Smooth muscle cell (in vitro differentiated cells): ENCODE results near the gene SLC25A28. TPM values are rescaled to one million over a fixed set of nuclear protein-coding genes. Genes with fewer than 3 reads are reported as not detected.

Experiments
- DNase-seq: peaks from one replicate; lab custom pipeline; 2025; ENCODE audit not compliant: unreplicated experiment; lab: John Stamatoyannopoulos, UW
- H2AFZ ChIP-seq: fragments of 200-600 bp; sonication (generic); 2 replicates; pipeline ENCODE4 v1.6.0; 2016; ENCODE audit warnings: antibody characterized with exemption, low read depth, mild to moderate bottlenecking
- H3F3A ChIP-seq: fragments of 200-600 bp; sonication (generic); 2 replicates; pipeline ENCODE4 v1.6.0; 2017; ENCODE audit warnings: antibody characterized with exemption, low read depth
- H3K27ac ChIP-seq: fragments of 200-600 bp; sonication (generic); 2 replicates; pipeline ENCODE4 v1.5.1; 2016; ENCODE audit warnings: low read depth, mild to moderate bottlenecking
- H3K27me3 ChIP-seq: fragments of 200-600 bp; sonication (generic); 2 replicates; pipeline ENCODE4 v1.6.1; 2016; ENCODE audit warnings: low read depth, mild to moderate bottlenecking
- H3K36me3 ChIP-seq: fragments of 200-600 bp; sonication (generic); 2 replicates; pipeline ENCODE4 v1.5.1; 2016; ENCODE audit warnings: low read depth
- H3K4me1 ChIP-seq: fragments of 200-600 bp; sonication (generic); 2 replicates; pipeline ENCODE4 v1.5.1; 2016; ENCODE audit warnings: low read depth
- H3K4me2 ChIP-seq: fragments of 200-600 bp; sonication (generic); 2 replicates; pipeline ENCODE4 v1.6.0; 2016; ENCODE audit warnings: mild to moderate bottlenecking
- H3K4me3 ChIP-seq: fragments of 200-600 bp; sonication (generic); 2 replicates; pipeline ENCODE4 v1.5.1; 2016; ENCODE audit warnings: mild to moderate bottlenecking
- H3K79me2 ChIP-seq: fragments of 200-600 bp; sonication (generic); 2 replicates; pipeline ENCODE4 v1.6.0; 2016; ENCODE audit warnings: low read depth, mild to moderate bottlenecking
- H3K9ac ChIP-seq: fragments of 200-600 bp; sonication (generic); 2 replicates; pipeline ENCODE4 v1.6.0; 2016; ENCODE audit warnings: low read depth
- H3K9me3 ChIP-seq: fragments of 200-600 bp; sonication (generic); replicated peaks from 2 replicates; pipeline ENCODE4 v1.5.1; 2016; ENCODE audit warnings: low read depth
- H4K20me1 ChIP-seq: fragments of 200-600 bp; sonication (generic); 2 replicates; pipeline ENCODE4 v1.6.0; 2016; ENCODE audit warnings: low read depth
- WGBS: methylation state at CpG from one replicate; pipeline ENCODE4 v1.1.7; 2016; ENCODE audit warnings: low lambda C conversion rate; 5-methylcytosine and 5-hydroxymethylcytosine counted together
- polyA plus RNA-seq: library from polyadenylated mRNA; unstranded; fragments of >200 nt; fragmentation: Nextera tagmentation; extraction: Ambion mirVana; gene quantifications from 2 replicates; pipeline ENCODE4 v1.2.1, GENCODE V29; 2016
- total RNA-seq: library from RNA; depleted of rRNA; stranded (reverse); fragments of >200 nt; gene quantifications from 2 replicates; pipeline ENCODE4 v1.2.3, GENCODE V29; 2014
- TF ChIP-seq, protein P1 (sequence below): fragments of 200-600 bp; sonication (generic); IDR thresholded peaks from 2 replicates; pipeline ENCODE4 v1.5.1; 2017; ENCODE audit warnings: borderline replicate concordance, mild to moderate bottlenecking, antibody characterized with exemption; ENCODE audit not compliant: insufficient read depth, poor library complexity, severe bottlenecking

SLC25A28 gene
- total and polyA plus RNA-seq, 2 experiments from 2014 or later, result 35.0 to 43.3 TPM

DNA sequence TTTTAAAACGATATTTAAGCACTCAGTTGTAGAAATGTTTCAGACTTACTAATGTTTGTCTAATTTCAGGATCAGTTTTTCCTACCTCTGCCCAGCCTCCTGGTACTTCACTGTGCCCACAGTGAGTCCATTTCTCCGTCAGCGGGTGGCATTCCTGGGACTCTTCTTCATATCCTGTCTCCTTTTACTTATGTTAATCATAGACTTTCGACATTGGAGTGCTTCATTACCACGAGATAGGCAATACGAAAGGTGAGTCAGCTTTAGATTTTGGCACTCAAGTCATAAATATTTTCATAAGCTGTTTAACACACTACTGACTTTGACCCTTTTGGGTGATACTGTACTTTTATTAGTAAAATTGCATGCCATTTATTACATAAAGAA lies 41.1 kb upstream of the SLC25A28 start:
- peak overlapping the region; percentile 76 for H3K4me3 ChIP-seq
- DNase-seq, result no peak
- 48% methylated on average over 6 of the region's 6 CpGs for WGBS

GRCh38 chr10:99660662-99661376 lies 40.6 kb upstream of the SLC25A28 start:
- Histone ChIP-seq H3K4me1 (peaks cover 14% of the 10 kb centered on the region), H4K20me1 (peaks cover 30% of the 10 kb centered on the region), H3K36me3 (no peaks in the 10 kb centered on the region), H3K9ac (peak overlapping the region; percentile 99), H3K27ac (peak overlapping the region; percentile 91), H3K27me3 (no peaks in the 10 kb centered on the region), H3K4me3 (peak overlapping the region; percentile 76), H3F3A (peaks cover 5% of the 10 kb centered on the region), H3K9me3 (no peaks in the 10 kb centered on the region), H3K79me2 (peaks cover 49% of the 10 kb centered on the region), H3K4me2 (peak overlapping the region; percentile 94), H2AFZ (no peak overlapping the region)
- TF ChIP-seq, protein P1, sequence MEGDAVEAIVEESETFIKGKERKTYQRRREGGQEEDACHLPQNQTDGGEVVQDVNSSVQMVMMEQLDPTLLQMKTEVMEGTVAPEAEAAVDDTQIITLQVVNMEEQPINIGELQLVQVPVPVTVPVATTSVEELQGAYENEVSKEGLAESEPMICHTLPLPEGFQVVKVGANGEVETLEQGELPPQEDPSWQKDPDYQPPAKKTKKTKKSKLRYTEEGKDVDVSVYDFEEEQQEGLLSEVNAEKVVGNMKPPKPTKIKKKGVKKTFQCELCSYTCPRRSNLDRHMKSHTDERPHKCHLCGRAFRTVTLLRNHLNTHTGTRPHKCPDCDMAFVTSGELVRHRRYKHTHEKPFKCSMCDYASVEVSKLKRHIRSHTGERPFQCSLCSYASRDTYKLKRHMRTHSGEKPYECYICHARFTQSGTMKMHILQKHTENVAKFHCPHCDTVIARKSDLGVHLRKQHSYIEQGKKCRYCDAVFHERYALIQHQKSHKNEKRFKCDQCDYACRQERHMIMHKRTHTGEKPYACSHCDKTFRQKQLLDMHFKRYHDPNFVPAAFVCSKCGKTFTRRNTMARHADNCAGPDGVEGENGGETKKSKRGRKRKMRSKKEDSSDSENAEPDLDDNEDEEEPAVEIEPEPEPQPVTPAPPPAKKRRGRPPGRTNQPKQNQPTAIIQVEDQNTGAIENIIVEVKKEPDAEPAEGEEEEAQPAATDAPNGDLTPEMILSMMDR, result no peak
- no peak for DNase-seq
- 95% methylated on average over 6 of the region's 6 CpGs for WGBS

More for the DNA sequence above, 41.1 kb upstream of the SLC25A28 start:
- Histone ChIP-seq H3K36me3 (no peaks in the 10 kb centered on the region), H3K27me3 (no peaks in the 10 kb centered on the region), H3F3A (peaks cover 11% of the 10 kb centered on the region), H3K4me2 (peak overlapping the region; percentile 94), H3K27ac (peak overlapping the region; percentile 91), H3K9ac (peak overlapping the region; percentile 99), H2AFZ (no peak overlapping the region), H4K20me1 (peaks cover 36% of the 10 kb centered on the region), H3K9me3 (no peaks in the 10 kb centered on the region), H3K4me1 (peaks cover 14% of the 10 kb centered on the region), H3K79me2 (peaks cover 49% of the 10 kb centered on the region)
- TF ChIP-seq, protein P1, result no peak

DNA sequence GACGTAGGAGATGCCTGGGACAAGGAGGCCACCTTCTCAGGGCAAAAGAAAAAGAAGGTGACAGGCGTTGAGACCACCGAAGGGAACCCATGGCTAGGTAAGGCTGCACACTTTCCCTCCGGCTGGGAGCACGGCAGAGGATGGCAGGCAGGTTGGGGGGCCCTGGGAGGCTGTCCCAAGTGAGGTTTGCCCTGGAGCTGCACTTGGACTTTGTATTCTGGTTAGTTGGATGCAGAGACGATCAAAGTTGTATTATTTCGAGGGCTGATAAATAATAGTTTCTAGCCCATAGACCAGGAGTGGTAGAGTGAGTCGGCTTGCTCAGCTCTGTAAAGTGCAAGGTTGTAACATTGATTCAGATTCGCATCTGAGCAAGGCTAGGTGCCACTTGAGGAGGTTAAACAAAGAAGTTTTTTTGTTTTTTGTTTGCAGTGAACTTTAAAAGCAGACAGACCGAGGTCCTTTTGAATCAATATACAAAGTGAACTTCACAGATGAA lies 39.7 kb upstream of the SLC25A28 start:
- H4K20me1 ChIP-seq, result peaks cover 21% of the 10 kb centered on the region
- H3K4me3 ChIP-seq, result peak overlapping the region; percentile 76
- no peaks in the 10 kb centered on the region for H3K27me3 ChIP-seq
- H3K9me3 ChIP-seq, result no peaks in the 10 kb centered on the region
- no peak for DNase-seq
- H3K4me2 ChIP-seq, result peak overlapping the region; percentile 94
- TF ChIP-seq, protein P1, result no peak
- peaks cover 14% of the 10 kb centered on the region for H3K4me1 ChIP-seq
- 20% methylated on average over 10 of the region's 10 CpGs for whole genome bisulfite sequencing
- H3F3A ChIP-seq, result peaks cover 3% of the 10 kb centered on the region
- peak overlapping the region; percentile 91 for H3K27ac ChIP-seq
- H3K36me3 ChIP-seq, result no peaks in the 10 kb centered on the region
- H2AFZ ChIP-seq, result peak overlapping the region; percentile 93
- H3K9ac ChIP-seq, result peak overlapping the region; percentile 99
- peaks cover 49% of the 10 kb centered on the region for H3K79me2 ChIP-seq
